Neural cell (in vitro differentiated cells): ENCODE data around the gene MACROH2A2. TPM values are rescaled to one million over a fixed set of nuclear protein-coding genes. Genes with fewer than 3 reads are reported as not detected.

Experiments used
- H2AFZ ChIP-seq: fragments of 200-600, 300-800 bp; sonication (generic), shearing (Covaris generic); 2 replicates; pipeline ENCODE4 v1.6.0; 2014; ENCODE audit warnings: low read depth, mild to moderate bottlenecking, antibody characterized with exemption, low read length, moderate library complexity
- H3F3A ChIP-seq: fragments of 200-600 bp; shearing (Covaris generic); 2 replicates; pipeline ENCODE4 v1.6.1; 2016; ENCODE audit warnings: mild to moderate bottlenecking, moderate library complexity, mixed read lengths, antibody characterized with exemption, low read length; ENCODE audit not compliant: insufficient read depth, poor library complexity, severe bottlenecking
- H3K27ac ChIP-seq: fragments of 200-600, 300-800 bp; sonication (generic), shearing (Covaris generic); 2 replicates; pipeline ENCODE4 v1.5.1; 2014; ENCODE audit warnings: mild to moderate bottlenecking, low read length, moderate library complexity
- H3K27me3 ChIP-seq: fragments of 300-800, 200-600 bp; sonication (generic), shearing (Covaris generic); 2 replicates; pipeline ENCODE4 v1.6.0; 2014; ENCODE audit warnings: mild to moderate bottlenecking, low read depth, low read length, moderate library complexity; ENCODE audit not compliant: insufficient read depth
- H3K36me3 ChIP-seq: fragments of 300-800, 200-600 bp; sonication (generic), shearing (Covaris generic); 2 replicates; pipeline ENCODE4 v1.5.1; 2014; ENCODE audit warnings: mild to moderate bottlenecking, antibody characterized with exemption, low read length, moderate library complexity; ENCODE audit not compliant: insufficient read depth
- H3K4me2 ChIP-seq: fragments of 300-800, 200-600 bp; sonication (generic), shearing (Covaris generic); 2 replicates; pipeline ENCODE4 v1.6.0; 2014; ENCODE audit warnings: mild to moderate bottlenecking, low read length
- H3K4me3 ChIP-seq: fragments of 300-800, 200-600 bp; sonication (generic), shearing (Covaris generic); 2 replicates; pipeline ENCODE4 v1.5.1; 2014; ENCODE audit warnings: mild to moderate bottlenecking, low read length, moderate library complexity
- H3K79me2 ChIP-seq: fragments of 200-600 bp; shearing (Covaris generic); replicated peaks from 2 replicates; pipeline ENCODE4 v1.6.0; 2014; ENCODE audit warnings: mild to moderate bottlenecking, low read length, moderate library complexity; ENCODE audit not compliant: insufficient read depth
- H3K9ac ChIP-seq: fragments of 300-800, 200-600 bp; sonication (generic), shearing (Covaris generic); 2 replicates; pipeline ENCODE4 v1.6.1; 2016; ENCODE audit warnings: mild to moderate bottlenecking, low read length, mixed read lengths
- H3K9me2 ChIP-seq: fragments of 200-600 bp; shearing (Covaris generic); 2 replicates; pipeline ENCODE4 v1.6.1; 2016; ENCODE audit warnings: mild to moderate bottlenecking, low read length, mixed read lengths; ENCODE audit not compliant: insufficient read depth
- H3K9me3 ChIP-seq: fragments of 200-600, 300-800 bp; sonication (generic), shearing (Covaris generic); 2 replicates; pipeline ENCODE4 v1.6.1; 2016; ENCODE audit warnings: mild to moderate bottlenecking, mixed run types, low read length, moderate library complexity, mixed read lengths
- H4K20me1 ChIP-seq: fragments of 200-600 bp; shearing (Covaris generic); 2 replicates; pipeline ENCODE4 v1.6.1; 2016; ENCODE audit warnings: mild to moderate bottlenecking, mixed run types; ENCODE audit not compliant: insufficient read depth
- EP300 ChIP-seq: fragments of 450-650 bp; conservative IDR thresholded peaks from 2 replicates; pipeline ENCODE4 v1.6.1; 2014; ENCODE audit warnings: antibody characterized with exemption, mild to moderate bottlenecking, moderate library complexity; ENCODE audit not compliant: poor library complexity, severe bottlenecking
- EZH2 ChIP-seq: fragments of 200-600, 300-800 bp; shearing (Covaris generic), sonication (generic); IDR thresholded peaks from 2 replicates; pipeline ENCODE4 v1.6.1; 2014; ENCODE audit warnings: antibody characterized with exemption, low read length, borderline replicate concordance, mild to moderate bottlenecking; ENCODE audit not compliant: insufficient read depth, poor library complexity, severe bottlenecking
- MXI1 ChIP-seq: fragments of 450-650 bp; conservative IDR thresholded peaks from 2 replicates; pipeline ENCODE4 v1.6.1; 2014; ENCODE audit warnings: antibody characterized with exemption, mild to moderate bottlenecking; ENCODE audit not compliant: poor library complexity, severe bottlenecking
- POLR2AphosphoS5 ChIP-seq: IDR thresholded peaks from 2 replicates; pipeline ENCODE4 v1.6.1; 2012
- RAD21 ChIP-seq: fragments of 450-650 bp; conservative IDR thresholded peaks from 2 replicates; pipeline ENCODE4 v1.6.1; 2014; ENCODE audit warnings: antibody characterized with exemption, mild to moderate bottlenecking, moderate library complexity
- SMC3 ChIP-seq: fragments of 450-650 bp; conservative IDR thresholded peaks from 2 replicates; pipeline ENCODE4 v1.6.1; 2014; ENCODE audit warnings: antibody characterized with exemption, mild to moderate bottlenecking, moderate library complexity; ENCODE audit not compliant: poor library complexity
- TAF1 ChIP-seq: IDR thresholded peaks from 2 replicates; pipeline ENCODE4 v1.6.1; 2012; ENCODE audit warnings: low read depth
- polyA plus RNA-seq: library from polyadenylated mRNA; depleted of rRNA; stranded (reverse); fragments of >200 nt; gene quantifications from 2 replicates; pipeline ENCODE4 v1.2.3, GENCODE V29; 2014
- TF ChIP-seq, protein P1 (sequence below): IDR thresholded peaks from 2 replicates; pipeline ENCODE4 v1.6.1; 2012; ENCODE audit warnings: borderline replicate concordance
- TF ChIP-seq, protein P2 (sequence below): fragments of 450-650 bp; IDR thresholded peaks from 2 replicates; pipeline ENCODE4 v1.5.1; 2014; ENCODE audit warnings: antibody characterized with exemption, mild to moderate bottlenecking, moderate library complexity; ENCODE audit not compliant: poor library complexity, severe bottlenecking

The MACROH2A2 gene
- polyA plus RNA-seq, 1 donor from 2014 or later = 173 TPM

DNA sequence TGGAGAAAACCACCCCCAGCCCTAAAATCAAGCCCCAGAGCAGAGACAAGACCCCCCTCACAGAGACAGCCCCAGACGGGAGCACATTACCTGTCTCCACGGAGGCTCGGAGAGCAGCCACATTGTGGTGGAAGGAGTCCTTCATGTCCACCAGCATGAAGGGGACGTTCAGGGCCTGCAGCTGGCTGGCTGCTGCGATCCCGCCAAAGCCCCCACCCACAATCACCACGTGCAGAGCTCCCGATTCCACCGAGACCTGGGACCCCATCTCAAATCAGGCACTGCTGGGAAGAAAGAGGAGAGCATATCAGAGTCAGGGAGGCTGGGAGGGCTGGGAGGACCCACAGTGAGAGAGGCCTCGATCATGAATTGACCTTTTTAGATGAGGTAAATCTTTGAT is 71.2 kb downstream of the MACROH2A2 start:
- Histone ChIP-seq H3K9me2 (no peaks in the 10 kb centered on the region), H3K9me3 (no peaks in the 10 kb centered on the region), H3K79me2 (no peaks in the 10 kb centered on the region), H3K9ac (no peak overlapping the region), H3K36me3 (no peaks in the 10 kb centered on the region), H3F3A (no peaks in the 10 kb centered on the region), H2AFZ (no peak overlapping the region), H3K4me2 (no peak overlapping the region), H4K20me1 (no peaks in the 10 kb centered on the region), H3K4me3 (no peak overlapping the region), H3K27ac (no peak overlapping the region), H3K27me3 (no peaks in the 10 kb centered on the region)
- TF ChIP-seq EP300 (no peak), POLR2AphosphoS5 (no peak), TAF1 (no peak)
- TF ChIP-seq, protein P1, sequence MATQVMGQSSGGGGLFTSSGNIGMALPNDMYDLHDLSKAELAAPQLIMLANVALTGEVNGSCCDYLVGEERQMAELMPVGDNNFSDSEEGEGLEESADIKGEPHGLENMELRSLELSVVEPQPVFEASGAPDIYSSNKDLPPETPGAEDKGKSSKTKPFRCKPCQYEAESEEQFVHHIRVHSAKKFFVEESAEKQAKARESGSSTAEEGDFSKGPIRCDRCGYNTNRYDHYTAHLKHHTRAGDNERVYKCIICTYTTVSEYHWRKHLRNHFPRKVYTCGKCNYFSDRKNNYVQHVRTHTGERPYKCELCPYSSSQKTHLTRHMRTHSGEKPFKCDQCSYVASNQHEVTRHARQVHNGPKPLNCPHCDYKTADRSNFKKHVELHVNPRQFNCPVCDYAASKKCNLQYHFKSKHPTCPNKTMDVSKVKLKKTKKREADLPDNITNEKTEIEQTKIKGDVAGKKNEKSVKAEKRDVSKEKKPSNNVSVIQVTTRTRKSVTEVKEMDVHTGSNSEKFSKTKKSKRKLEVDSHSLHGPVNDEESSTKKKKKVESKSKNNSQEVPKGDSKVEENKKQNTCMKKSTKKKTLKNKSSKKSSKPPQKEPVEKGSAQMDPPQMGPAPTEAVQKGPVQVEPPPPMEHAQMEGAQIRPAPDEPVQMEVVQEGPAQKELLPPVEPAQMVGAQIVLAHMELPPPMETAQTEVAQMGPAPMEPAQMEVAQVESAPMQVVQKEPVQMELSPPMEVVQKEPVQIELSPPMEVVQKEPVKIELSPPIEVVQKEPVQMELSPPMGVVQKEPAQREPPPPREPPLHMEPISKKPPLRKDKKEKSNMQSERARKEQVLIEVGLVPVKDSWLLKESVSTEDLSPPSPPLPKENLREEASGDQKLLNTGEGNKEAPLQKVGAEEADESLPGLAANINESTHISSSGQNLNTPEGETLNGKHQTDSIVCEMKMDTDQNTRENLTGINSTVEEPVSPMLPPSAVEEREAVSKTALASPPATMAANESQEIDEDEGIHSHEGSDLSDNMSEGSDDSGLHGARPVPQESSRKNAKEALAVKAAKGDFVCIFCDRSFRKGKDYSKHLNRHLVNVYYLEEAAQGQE = no peak

DNA sequence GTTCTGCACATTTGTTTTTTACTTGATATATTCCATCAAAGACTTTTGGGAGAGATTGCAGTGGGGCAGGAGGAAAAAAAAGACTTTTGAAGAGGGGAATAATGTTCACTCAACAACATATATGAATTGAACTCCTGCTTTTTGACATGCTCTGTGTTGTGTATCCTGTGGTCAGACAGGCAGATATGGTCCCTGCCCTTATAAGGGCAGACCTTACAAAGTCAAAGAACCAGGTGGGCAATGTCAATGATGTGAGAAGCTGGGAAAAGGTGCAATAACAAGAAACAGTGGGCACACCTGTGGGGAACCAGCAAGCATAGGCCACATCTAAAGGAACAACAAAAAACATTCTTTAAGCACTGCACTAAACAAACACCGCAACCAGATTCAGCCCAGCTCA is 71.8 kb downstream of the MACROH2A2 start:
- no peaks in the 10 kb centered on the region for H3K27me3 ChIP-seq
- TF ChIP-seq, protein P1 = no peak
- no peak overlapping the region for H3K4me2 ChIP-seq
- H3K79me2 ChIP-seq = no peaks in the 10 kb centered on the region
- no peak overlapping the region for H3K27ac ChIP-seq
- no peaks in the 10 kb centered on the region for H3K9me3 ChIP-seq
- no peak overlapping the region for H3K9ac ChIP-seq
- H3K9me2 ChIP-seq = no peaks in the 10 kb centered on the region
- H3K4me3 ChIP-seq = no peak overlapping the region
- no peaks in the 10 kb centered on the region for H3K36me3 ChIP-seq
- no peaks in the 10 kb centered on the region for H4K20me1 ChIP-seq
- no peaks in the 10 kb centered on the region for H3F3A ChIP-seq
- H2AFZ ChIP-seq = no peak overlapping the region

DNA sequence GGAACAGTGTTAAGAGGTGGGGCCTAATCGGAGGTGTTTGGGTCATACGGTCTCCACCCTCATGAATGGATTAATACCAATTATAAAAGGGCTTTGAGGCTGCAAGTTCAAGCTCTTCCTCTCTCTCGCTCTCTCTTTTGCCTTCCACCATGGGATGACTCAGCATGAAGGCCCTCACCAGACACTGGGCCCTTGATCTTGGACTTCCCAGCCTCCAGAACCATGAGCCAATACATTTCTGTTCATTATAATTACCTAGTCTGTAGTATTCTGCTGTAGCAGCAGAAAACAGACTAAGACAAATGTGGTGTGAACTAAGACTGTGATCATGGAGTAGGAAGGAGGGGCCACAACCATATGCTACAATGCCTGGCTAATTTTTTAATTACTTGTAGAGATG is 72.3 kb downstream of the MACROH2A2 start:
- no peaks in the 10 kb centered on the region for H4K20me1 ChIP-seq
- H3K4me3 ChIP-seq = no peak overlapping the region
- TF ChIP-seq POLR2AphosphoS5 (no peak), EZH2 (no peak), SMC3 (no peak), EP300 (no peak), TAF1 (no peak), MXI1 (no peak), RAD21 (no peak)
- TF ChIP-seq, protein P1 = no peak
- TF ChIP-seq, protein P2, sequence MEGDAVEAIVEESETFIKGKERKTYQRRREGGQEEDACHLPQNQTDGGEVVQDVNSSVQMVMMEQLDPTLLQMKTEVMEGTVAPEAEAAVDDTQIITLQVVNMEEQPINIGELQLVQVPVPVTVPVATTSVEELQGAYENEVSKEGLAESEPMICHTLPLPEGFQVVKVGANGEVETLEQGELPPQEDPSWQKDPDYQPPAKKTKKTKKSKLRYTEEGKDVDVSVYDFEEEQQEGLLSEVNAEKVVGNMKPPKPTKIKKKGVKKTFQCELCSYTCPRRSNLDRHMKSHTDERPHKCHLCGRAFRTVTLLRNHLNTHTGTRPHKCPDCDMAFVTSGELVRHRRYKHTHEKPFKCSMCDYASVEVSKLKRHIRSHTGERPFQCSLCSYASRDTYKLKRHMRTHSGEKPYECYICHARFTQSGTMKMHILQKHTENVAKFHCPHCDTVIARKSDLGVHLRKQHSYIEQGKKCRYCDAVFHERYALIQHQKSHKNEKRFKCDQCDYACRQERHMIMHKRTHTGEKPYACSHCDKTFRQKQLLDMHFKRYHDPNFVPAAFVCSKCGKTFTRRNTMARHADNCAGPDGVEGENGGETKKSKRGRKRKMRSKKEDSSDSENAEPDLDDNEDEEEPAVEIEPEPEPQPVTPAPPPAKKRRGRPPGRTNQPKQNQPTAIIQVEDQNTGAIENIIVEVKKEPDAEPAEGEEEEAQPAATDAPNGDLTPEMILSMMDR = no peak
- H2AFZ ChIP-seq = no peak overlapping the region
- H3K4me2 ChIP-seq = no peak overlapping the region
- H3F3A ChIP-seq = no peaks in the 10 kb centered on the region
- no peaks in the 10 kb centered on the region for H3K27me3 ChIP-seq
- H3K36me3 ChIP-seq = no peaks in the 10 kb centered on the region
- no peak overlapping the region for H3K27ac ChIP-seq
- H3K79me2 ChIP-seq = no peaks in the 10 kb centered on the region
- no peaks in the 10 kb centered on the region for H3K9me2 ChIP-seq
- no peak overlapping the region for H3K9ac ChIP-seq
- H3K9me3 ChIP-seq = no peaks in the 10 kb centered on the region
